Measurements from ENCODE around the gene TRABD2B. TPM values are rescaled to one million over a fixed set of nuclear protein-coding genes. Genes with fewer than 3 reads are reported as not detected.

The TRABD2B gene
- total RNA-seq, 2 experiments from 2014 or later = not detected

- H3K4me3 Mint-ChIP-seq = no peak overlapping the region
- no peaks in the 10 kb centered on the region for H3K4me1 Mint-ChIP-seq
Observed at GRCh38 chr1:47911424-47911823, 85.8 kb downstream of the TRABD2B start.

GRCh38 chr1:47908258-47908657, 88.9 kb downstream of the TRABD2B start:
- Mint-ChIP-seq H3K27ac (no peak overlapping the region), H3K27me3 (peaks cover 9% of the 10 kb centered on the region), H3K36me3 (no peaks in the 10 kb centered on the region), H3K4me3 (no peak overlapping the region), H3K4me1 (no peaks in the 10 kb centered on the region), H3K9me3 (no peaks in the 10 kb centered on the region)
- DNase-seq = no peak

More at GRCh38 chr1:47911424-47911823, 85.8 kb downstream of the TRABD2B start:
- Mint-ChIP-seq H3K9me3 (no peaks in the 10 kb centered on the region), H3K36me3 (no peaks in the 10 kb centered on the region), H3K27ac (no peak overlapping the region), H3K27me3 (peaks cover 9% of the 10 kb centered on the region)
- DNase-seq = no peak

- no peak for DNase-seq
- Mint-ChIP-seq H3K27ac (no peak overlapping the region), H3K9me3 (no peaks in the 10 kb centered on the region), H3K27me3 (peaks cover 4% of the 10 kb centered on the region), H3K4me3 (no peak overlapping the region), H3K4me1 (no peaks in the 10 kb centered on the region), H3K36me3 (no peaks in the 10 kb centered on the region)
Observed at GRCh38 chr1:47907177-47907528, 90.0 kb downstream of the TRABD2B start.

- Mint-ChIP-seq H3K36me3 (no peaks in the 10 kb centered on the region), H3K4me1 (no peaks in the 10 kb centered on the region), H3K27ac (no peak overlapping the region), H3K27me3 (peaks cover 4% of the 10 kb centered on the region), H3K9me3 (no peaks in the 10 kb centered on the region), H3K4me3 (no peak overlapping the region)
- DNase-seq = no peak
Observed at GRCh38 chr1:47906527-47907176, 90.5 kb downstream of the TRABD2B start.

GRCh38 chr1:47906009-47906432, 91.2 kb downstream of the TRABD2B start:
- Mint-ChIP-seq H3K4me3 (no peak overlapping the region), H3K36me3 (no peaks in the 10 kb centered on the region), H3K27me3 (peaks cover 4% of the 10 kb centered on the region), H3K27ac (no peak overlapping the region), H3K9me3 (no peaks in the 10 kb centered on the region), H3K4me1 (no peaks in the 10 kb centered on the region)
- DNase-seq = no peak

- Mint-ChIP-seq H3K9me3 (no peaks in the 10 kb centered on the region), H3K4me1 (no peaks in the 10 kb centered on the region), H3K27ac (no peak overlapping the region), H3K4me3 (no peak overlapping the region), H3K36me3 (no peaks in the 10 kb centered on the region), H3K27me3 (no peaks in the 10 kb centered on the region)
- DNase-seq = no peak
Observed at GRCh38 chr1:47903723-47904122, 93.5 kb downstream of the TRABD2B start.

GRCh38 chr1:47901001-47901575, 96.1 kb downstream of the TRABD2B start:
- DNase-seq = no peak
- no peaks in the 10 kb centered on the region for H3K9me3 Mint-ChIP-seq
- no peaks in the 10 kb centered on the region for H3K27me3 Mint-ChIP-seq

GRCh38 chr1:47898133-47898845, 98.9 kb downstream of the TRABD2B start:
- Mint-ChIP-seq H3K27me3 (no peaks in the 10 kb centered on the region), H3K4me1 (no peaks in the 10 kb centered on the region), H3K4me3 (no peak overlapping the region), H3K9me3 (no peaks in the 10 kb centered on the region), H3K27ac (no peak overlapping the region), H3K36me3 (no peaks in the 10 kb centered on the region)
- no peak for DNase-seq

More at GRCh38 chr1:47901001-47901575, 96.1 kb downstream of the TRABD2B start:
- no peak overlapping the region for H3K27ac Mint-ChIP-seq
- H3K4me1 Mint-ChIP-seq = no peaks in the 10 kb centered on the region
- H3K36me3 Mint-ChIP-seq = no peaks in the 10 kb centered on the region
- no peak overlapping the region for H3K4me3 Mint-ChIP-seq

GRCh38 chr1:47895279-47896125, 101.7 kb downstream of the TRABD2B start:
- H3K4me3 Mint-ChIP-seq = no peak overlapping the region
- no peaks in the 10 kb centered on the region for H3K36me3 Mint-ChIP-seq
- no peak overlapping the region for H3K27ac Mint-ChIP-seq
- no peaks in the 10 kb centered on the region for H3K27me3 Mint-ChIP-seq
- no peak for DNase-seq
- H3K4me1 Mint-ChIP-seq = no peaks in the 10 kb centered on the region
- no peaks in the 10 kb centered on the region for H3K9me3 Mint-ChIP-seq

GRCh38 chr1:47894410-47895278, 102.5 kb downstream of the TRABD2B start:
- no peaks in the 10 kb centered on the region for H3K36me3 Mint-ChIP-seq
- H3K4me3 Mint-ChIP-seq = no peak overlapping the region
- H3K27ac Mint-ChIP-seq = no peak overlapping the region
- H3K4me1 Mint-ChIP-seq = no peaks in the 10 kb centered on the region
- H3K9me3 Mint-ChIP-seq = no peaks in the 10 kb centered on the region
- no peak for DNase-seq
- H3K27me3 Mint-ChIP-seq = peaks cover 4% of the 10 kb centered on the region

- Mint-ChIP-seq H3K27me3 (peaks cover 6% of the 10 kb centered on the region), H3K4me3 (no peak overlapping the region), H3K4me1 (no peaks in the 10 kb centered on the region), H3K36me3 (no peaks in the 10 kb centered on the region), H3K27ac (no peak overlapping the region), H3K9me3 (no peaks in the 10 kb centered on the region)
- no peak for DNase-seq
Observed at GRCh38 chr1:47893412-47893811, 103.8 kb downstream of the TRABD2B start.

- H3K27me3 Mint-ChIP-seq = peaks cover 22% of the 10 kb centered on the region
- H3K27ac Mint-ChIP-seq = no peak overlapping the region
- no peak for DNase-seq
- no peaks in the 10 kb centered on the region for H3K4me1 Mint-ChIP-seq
- no peaks in the 10 kb centered on the region for H3K9me3 Mint-ChIP-seq
- H3K4me3 Mint-ChIP-seq = no peak overlapping the region
- H3K36me3 Mint-ChIP-seq = no peaks in the 10 kb centered on the region
Observed at GRCh38 chr1:47890779-47891178, 106.4 kb downstream of the TRABD2B start.

GRCh38 chr1:47888294-47888629, 108.9 kb downstream of the TRABD2B start:
- Mint-ChIP-seq H3K27ac (no peak overlapping the region), H3K4me3 (no peak overlapping the region), H3K9me3 (no peaks in the 10 kb centered on the region), H3K27me3 (peaks cover 27% of the 10 kb centered on the region), H3K4me1 (no peaks in the 10 kb centered on the region), H3K36me3 (no peaks in the 10 kb centered on the region)
- DNase-seq = no peak

GRCh38 chr1:47887475-47888293, 109.5 kb downstream of the TRABD2B start:
- Mint-ChIP-seq H3K27ac (no peak overlapping the region), H3K9me3 (no peaks in the 10 kb centered on the region), H3K4me1 (no peaks in the 10 kb centered on the region)

More at GRCh38 chr1:47887475-47888293, 109.5 kb downstream of the TRABD2B start:
- DNase-seq = no peak
- no peak overlapping the region for H3K4me3 Mint-ChIP-seq
- peaks cover 27% of the 10 kb centered on the region for H3K27me3 Mint-ChIP-seq
- H3K36me3 Mint-ChIP-seq = no peaks in the 10 kb centered on the region

Data from activated naive CD8-positive, alpha-beta T cell treated with anti-CD3 and anti-CD28 coated beads for 36 hours (primary cell).